Cardiac muscle cell (in vitro differentiated cells and primary cell): ENCODE results near the gene MAP4K5. TPM values are rescaled to one million over a fixed set of nuclear protein-coding genes. Genes with fewer than 3 reads are reported as not detected.

Experiments
- DNase-seq, 2 donors: peaks; one replicate each; pipeline versions ENCODE4 v3.0.0 to v3.0.0-alpha.2; 2010 to 2017; ENCODE audit warnings: low read depth in 1 of 2, low spot score in 1 of 2
- H3K27ac ChIP-seq: fragments of 200-600 bp; sonication (generic); 2 replicates; pipeline ENCODE4 v1.5.1; 2016
- H3K27me3 ChIP-seq: fragments of 200-600 bp; sonication (generic); 2 replicates; pipeline ENCODE4 v1.6.0; 2016; ENCODE audit warnings: control low read depth
- H3K36me3 ChIP-seq: fragments of 200-600 bp; sonication (generic); 2 replicates; pipeline ENCODE4 v1.5.1; 2016; ENCODE audit warnings: control low read depth
- H3K4me1 ChIP-seq: fragments of 200-600 bp; sonication (generic); 2 replicates; pipeline ENCODE4 v1.8.1; 2017; ENCODE audit warnings: low read depth, mild to moderate bottlenecking, mixed run types
- H3K4me3 ChIP-seq: fragments of 200-600 bp; sonication (generic); 2 replicates; pipeline ENCODE4 v1.5.1; 2016; ENCODE audit warnings: mild to moderate bottlenecking
- H3K9me3 ChIP-seq: fragments of 200-600 bp; sonication (generic); 2 replicates; pipeline ENCODE4 v1.5.1; 2017; ENCODE audit warnings: low read depth, mild to moderate bottlenecking, control low read depth
- CTCF ChIP-seq: IDR thresholded peaks from 2 replicates; pipeline ENCODE4 v1.5.1; 2012; ENCODE audit warnings: low read depth, mild to moderate bottlenecking, low read length
- polyA plus RNA-seq: library from polyadenylated mRNA; unstranded; fragments of >200 nt; fragmentation: Nextera tagmentation; extraction: Ambion mirVana; gene quantifications from 2 replicates; pipeline ENCODE4 v1.2.1, GENCODE V29; 2016
- total RNA-seq: library from RNA; depleted of rRNA; stranded (reverse); fragments of >200 nt; gene quantifications from 2 replicates; pipeline ENCODE4 v1.2.3, GENCODE V29; 2016

The MAP4K5 gene
- total and polyA plus RNA-seq, 2 experiments from 2014 or later, result 53.0 to 402 TPM

- Histone ChIP-seq H3K36me3 (no peaks in the 10 kb centered on the region), H3K27ac (no peak overlapping the region), H3K4me3 (no peak overlapping the region), H3K27me3 (no peaks in the 10 kb centered on the region), H3K9me3 (no peaks in the 10 kb centered on the region), H3K4me1 (no peaks in the 10 kb centered on the region)
- TF ChIP-seq CTCF, result no peak
- DNase-seq, result no peak
Observed at GRCh38 chr14:50488521-50488920, 43.8 kb downstream of the MAP4K5 start.

DNA sequence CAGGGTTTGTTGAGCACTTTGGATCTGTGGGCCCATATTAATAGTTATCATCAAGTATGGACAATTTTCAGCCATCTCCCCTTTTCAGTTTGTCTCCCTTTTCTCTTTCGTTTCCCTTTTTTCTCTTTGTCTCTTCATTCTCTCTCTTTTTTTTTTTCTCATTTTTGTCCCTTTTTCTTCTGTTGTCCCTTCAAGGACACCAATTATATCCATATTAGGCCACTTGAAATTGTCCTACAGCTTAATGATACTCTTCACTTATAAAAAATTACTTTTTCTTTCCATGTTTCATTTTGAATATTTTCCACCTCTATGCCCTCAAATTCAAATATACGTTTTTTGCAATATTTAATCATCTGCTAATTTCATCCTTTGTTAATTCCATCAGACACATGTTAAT lies 53.3 kb downstream of the MAP4K5 start:
- TF ChIP-seq CTCF, result no peak
- no peak overlapping the region for H3K27ac ChIP-seq

GRCh38 chr14:50477760-50478159 lies 54.6 kb downstream of the MAP4K5 start:
- Histone ChIP-seq H3K36me3 (peaks cover 24% of the 10 kb centered on the region), H3K4me1 (no peaks in the 10 kb centered on the region), H3K9me3 (no peaks in the 10 kb centered on the region), H3K4me3 (no peak overlapping the region), H3K27ac (no peak overlapping the region), H3K27me3 (no peaks in the 10 kb centered on the region)
- TF ChIP-seq CTCF, result no peak
- no peak for DNase-seq

More for the DNA sequence above, 53.3 kb downstream of the MAP4K5 start:
- H3K36me3 ChIP-seq, result peaks cover 15% of the 10 kb centered on the region
- H3K4me1 ChIP-seq, result no peaks in the 10 kb centered on the region
- no peaks in the 10 kb centered on the region for H3K9me3 ChIP-seq
- no peak overlapping the region for H3K4me3 ChIP-seq
- no peaks in the 10 kb centered on the region for H3K27me3 ChIP-seq
- no peak for DNase-seq

DNA sequence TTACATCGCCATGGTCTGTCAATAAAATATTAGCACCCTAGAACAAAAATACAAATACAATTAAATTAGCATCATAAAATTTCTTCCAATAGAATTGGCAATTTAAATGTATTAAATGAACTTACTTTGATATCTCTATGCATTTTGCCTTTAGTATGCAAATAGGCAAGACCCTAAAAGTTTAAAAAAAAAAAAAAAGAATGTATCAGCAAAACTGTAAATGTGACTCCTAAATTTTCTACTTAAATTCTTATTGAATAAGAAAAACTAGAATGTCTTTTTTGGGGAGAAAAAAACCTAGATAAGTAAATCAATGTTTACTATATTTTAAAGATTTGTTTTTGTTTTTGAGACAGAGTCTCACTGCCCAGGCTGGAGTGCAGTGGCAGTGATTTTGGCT lies 56.2 kb downstream of the MAP4K5 start:
- Histone ChIP-seq H3K9me3 (no peaks in the 10 kb centered on the region), H3K36me3 (peaks cover 30% of the 10 kb centered on the region), H3K4me3 (no peak overlapping the region), H3K27ac (no peak overlapping the region), H3K27me3 (no peaks in the 10 kb centered on the region), H3K4me1 (no peaks in the 10 kb centered on the region)
- TF ChIP-seq CTCF, result no peak
- no peak for DNase-seq

DNA sequence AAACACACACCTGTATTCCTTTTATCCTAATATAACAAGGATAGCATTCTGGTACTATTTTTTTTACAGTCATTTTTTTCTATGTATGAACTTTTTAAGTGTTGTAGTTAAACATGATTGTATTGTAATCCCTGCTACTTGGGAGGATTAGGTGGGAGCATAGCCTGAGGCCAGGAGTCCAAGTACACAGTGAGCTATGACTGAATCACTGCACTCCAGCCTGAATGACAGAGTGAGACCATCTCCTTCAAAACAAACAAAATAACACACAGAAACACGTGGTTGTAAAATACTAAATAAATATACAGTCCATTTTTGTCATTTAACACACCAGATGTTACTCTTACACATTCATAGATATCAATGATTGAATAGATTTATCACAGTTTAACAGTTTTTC lies 56.9 kb downstream of the MAP4K5 start:
- no peak overlapping the region for H3K4me3 ChIP-seq
- H3K36me3 ChIP-seq, result peaks cover 30% of the 10 kb centered on the region
- no peak for TF ChIP-seq CTCF
- DNase-seq, result no peak
- H3K9me3 ChIP-seq, result no peaks in the 10 kb centered on the region
- no peaks in the 10 kb centered on the region for H3K27me3 ChIP-seq
- H3K27ac ChIP-seq, result no peak overlapping the region
- no peaks in the 10 kb centered on the region for H3K4me1 ChIP-seq

- no peaks in the 10 kb centered on the region for H3K9me3 ChIP-seq
- H3K4me3 ChIP-seq, result no peak overlapping the region
- H3K4me1 ChIP-seq, result no peaks in the 10 kb centered on the region
- no peak for TF ChIP-seq CTCF
- DNase-seq, result no peak
- peaks cover 30% of the 10 kb centered on the region for H3K36me3 ChIP-seq
- no peak overlapping the region for H3K27ac ChIP-seq
- no peaks in the 10 kb centered on the region for H3K27me3 ChIP-seq
Observed at GRCh38 chr14:50471838-50472465, 60.4 kb downstream of the MAP4K5 start.
